Measurements from ENCODE around the gene MIER3. TPM values are rescaled to one million over a fixed set of nuclear protein-coding genes. Genes with fewer than 3 reads are reported as not detected.

The MIER3 gene
- total RNA-seq, 1 donor from 2014 or later = 14.0 TPM

DNA sequence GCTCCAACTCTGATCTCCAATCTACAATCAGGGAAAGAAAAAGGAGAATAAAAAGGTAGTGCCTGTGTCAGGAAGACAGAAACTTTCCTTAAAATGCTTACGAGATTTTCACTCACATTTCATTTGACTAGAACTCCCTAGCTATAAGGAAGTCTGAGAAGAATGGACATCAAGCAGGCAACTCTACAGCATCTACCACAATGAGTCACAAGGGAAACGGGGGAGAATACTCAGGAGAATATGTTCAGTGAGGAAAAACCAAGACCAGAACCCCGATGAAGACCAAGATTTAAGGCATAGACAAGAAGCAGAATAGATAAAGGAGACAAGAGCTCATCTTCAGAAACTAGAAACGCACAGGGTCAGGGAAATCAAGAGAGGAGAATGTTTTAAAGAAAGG is 51.5 kb downstream of the MIER3 start:
- no peak for DNase-seq (ENCODE audit: low read depth, low spot score)

DNA sequence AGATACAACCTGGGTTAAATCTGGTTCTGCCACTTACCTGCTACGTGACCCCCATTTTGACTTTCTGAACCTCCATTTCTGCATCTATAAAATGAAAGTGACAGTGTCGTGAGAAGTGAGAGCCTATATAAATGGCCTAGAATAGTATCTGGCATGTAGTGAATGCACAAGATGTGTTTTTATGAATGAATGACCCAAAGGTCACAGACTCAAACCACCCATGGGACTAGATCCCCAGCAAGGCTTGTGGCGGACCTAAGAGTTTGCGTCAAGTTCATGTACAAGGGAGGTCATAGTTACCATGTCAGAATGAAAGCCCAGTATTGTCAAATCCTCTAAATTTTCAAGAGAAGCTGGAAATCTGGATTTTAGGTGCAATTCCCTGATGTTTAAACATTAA is 53.7 kb downstream of the MIER3 start:
- DNase-seq (ENCODE audit: low read depth, low spot score) = no peak

DNA sequence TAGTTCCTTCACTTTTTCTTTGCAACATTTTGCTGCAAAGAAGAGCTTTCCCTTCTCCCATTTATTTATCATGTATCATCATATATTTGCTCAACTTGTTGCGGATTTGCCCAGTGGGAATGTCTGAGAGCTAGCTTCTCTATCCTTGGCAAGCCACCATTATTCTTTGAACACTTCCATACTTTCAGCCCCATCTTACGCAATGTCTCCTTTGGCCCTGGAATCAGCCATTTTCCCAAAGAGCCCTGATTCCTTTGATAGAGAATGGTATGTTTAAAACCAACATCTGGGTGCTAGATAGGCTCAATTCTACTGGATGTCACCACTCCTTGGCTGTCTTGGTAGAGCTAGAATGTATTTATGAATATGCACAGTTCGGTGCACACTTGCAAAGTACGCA is 55.2 kb downstream of the MIER3 start:
- no peak for DNase-seq (ENCODE audit: low read depth, low spot score)

DNA sequence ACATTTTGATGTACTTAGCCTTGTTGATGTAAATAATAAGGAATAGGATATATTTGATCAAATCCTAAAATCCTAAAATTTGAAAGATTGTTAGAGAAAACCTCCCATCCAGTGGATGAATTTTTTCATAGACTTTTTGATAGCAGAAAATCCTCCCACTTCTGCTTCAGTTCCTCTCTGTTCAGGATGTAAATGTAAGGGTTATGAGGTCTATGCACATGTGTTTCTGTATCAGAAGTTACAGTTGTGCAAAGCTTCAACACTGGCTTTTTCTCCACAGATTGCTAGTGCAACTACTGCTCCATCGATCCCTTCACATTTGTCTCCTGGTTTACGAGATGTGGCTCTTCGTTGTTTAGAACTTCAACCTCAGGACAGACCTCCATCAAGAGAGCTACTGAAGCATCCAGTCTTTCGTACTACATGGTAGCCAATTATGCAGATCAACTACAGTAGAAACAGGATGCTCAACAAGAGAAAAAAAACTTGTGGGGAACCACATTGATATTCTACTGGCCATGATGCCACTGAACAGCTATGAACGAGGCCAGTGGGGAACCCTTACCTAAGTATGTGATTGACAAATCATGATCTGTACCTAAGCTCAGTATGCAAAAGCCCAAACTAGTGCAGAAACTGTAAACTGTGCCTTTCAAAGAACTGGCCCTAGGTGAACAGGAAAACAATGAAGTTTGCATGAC is 58.5 kb downstream of the MIER3 start:
- no peak for DNase-seq (ENCODE audit: low read depth, low spot score)

DNA sequence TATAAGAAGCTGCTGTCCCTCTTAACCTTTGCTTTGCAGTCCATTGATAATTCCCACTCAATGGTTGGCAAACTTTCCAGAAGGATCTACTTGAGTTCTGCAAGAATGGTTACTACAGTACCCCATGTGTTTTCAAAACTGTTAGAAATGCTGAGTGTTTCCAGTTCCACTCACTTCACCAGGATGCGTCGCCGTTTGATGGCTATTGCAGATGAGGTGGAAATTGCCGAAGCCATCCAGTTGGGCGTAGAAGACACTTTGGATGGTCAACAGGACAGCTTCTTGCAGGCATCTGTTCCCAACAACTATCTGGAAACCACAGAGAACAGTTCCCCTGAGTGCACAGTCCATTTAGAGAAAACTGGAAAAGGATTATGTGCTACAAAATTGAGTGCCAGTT is 70.4 kb downstream of the MIER3 start:
- DNase-seq (ENCODE audit: low read depth, low spot score) = no peak

DNA sequence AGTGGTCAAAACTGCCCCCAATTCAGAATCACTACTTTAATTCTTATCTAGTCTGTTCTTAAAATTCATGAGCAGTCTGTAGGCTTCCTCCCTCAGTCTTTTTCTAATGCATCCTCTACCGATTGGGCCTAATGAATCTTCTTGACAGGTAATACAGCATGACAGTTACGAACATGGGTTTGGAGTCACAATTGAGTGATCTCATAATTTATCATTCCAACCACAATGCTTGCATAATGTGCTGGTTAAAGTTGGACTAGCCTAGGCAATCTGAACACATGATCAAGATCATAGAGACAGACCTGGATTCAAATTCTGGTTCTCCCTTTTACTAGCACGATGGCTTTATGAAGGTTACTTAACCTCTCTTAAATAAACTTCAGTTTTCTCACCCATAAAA is 75.6 kb downstream of the MIER3 start:
- DNase-seq (ENCODE audit: low read depth, low spot score) = no peak

DNA sequence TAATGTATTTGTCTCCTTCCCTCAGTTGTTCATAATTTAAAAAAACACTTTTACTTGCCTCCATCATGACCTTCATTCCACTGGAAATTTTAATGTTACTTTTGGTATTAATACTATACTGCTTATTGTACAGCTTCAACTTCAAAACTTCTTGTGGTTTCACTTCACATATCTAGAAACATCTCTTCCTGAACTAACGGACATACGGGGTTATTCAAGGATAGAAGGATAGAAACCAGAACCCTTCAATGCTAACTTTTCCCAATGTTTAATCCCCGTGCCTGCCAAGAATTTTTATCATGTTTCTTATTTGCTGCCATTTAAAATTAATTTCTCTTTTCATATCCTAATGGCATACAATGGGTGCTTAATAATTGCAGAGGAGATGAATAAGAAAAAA is 78.9 kb downstream of the MIER3 start:
- no peak for DNase-seq (ENCODE audit: low read depth, low spot score)

DNA sequence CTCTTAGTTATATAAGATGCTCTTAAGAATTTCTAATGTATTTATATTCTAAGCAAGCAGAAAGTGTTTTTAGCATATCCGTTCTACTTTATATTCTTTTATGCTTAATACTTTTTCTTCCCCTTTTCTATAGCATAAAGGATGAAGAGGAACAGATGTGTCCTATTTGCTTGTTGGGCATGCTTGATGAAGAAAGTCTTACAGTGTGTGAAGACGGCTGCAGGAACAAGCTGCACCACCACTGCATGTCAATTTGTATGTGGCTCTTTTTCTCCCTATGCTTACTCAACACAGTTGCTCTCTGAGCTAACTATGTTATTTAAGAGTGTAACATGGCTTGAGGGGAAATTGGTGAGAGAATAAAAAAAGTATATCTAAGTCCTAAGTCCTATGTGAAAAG is 80.1 kb downstream of the MIER3 start:
- DNase-seq (ENCODE audit: low read depth, low spot score) = no peak

Other genes with a start within 250 kb of the MIER3 start
- gene MAP3K1, start 136.6 kb downstream of the MIER3 start, total RNA-seq = 13.8 and 17.8 TPM in 2 replicates
- gene SETD9, start 42.5 kb downstream of the MIER3 start, total RNA-seq = 6.5 and 15.6 TPM in 2 replicates
- 52.9 and 72.8 TPM in 2 replicates for gene GPBP1, start 221.9 kb upstream of the MIER3 start, total RNA-seq